Thyroid gland (tissue), 4 donors: ENCODE data around the gene C10orf90. TPM values are rescaled to one million over a fixed set of nuclear protein-coding genes. Genes with fewer than 3 reads are reported as not detected.

Experiments used
- DNase-seq, 2 donors: peaks; one replicate each; pipeline ENCODE4 v3.0.0-alpha.2; 2019
- H3K27ac ChIP-seq, 3 donors: fragments of 200-600 bp; sonication (generic); 1 replicate in 2 of 3; 2 replicates in 1 of 3; pipeline ENCODE4 v1.5.1; 2016 to 2019; ENCODE audit warnings: mild to moderate bottlenecking in 1 of 3, moderate library complexity in 1 of 3
- H3K27me3 ChIP-seq: fragments of 200-600 bp; sonication (generic); one replicate; pipeline ENCODE4 v1.5.1; 2019
- H3K36me3 ChIP-seq, 2 donors: fragments of 200-600 bp; sonication (generic); one replicate each; pipeline ENCODE4 v1.5.1; 2016 to 2019
- H3K4me1 ChIP-seq, 2 donors: fragments of 200-600 bp; sonication (generic); one replicate each; pipeline ENCODE4 v1.5.1; 2017 to 2019
- H3K4me3 ChIP-seq, 3 donors: fragments of 200-600 bp; sonication (generic); replicated peaks in 1 of 3; 1 replicate in 2 of 3; 2 replicates in 1 of 3; pipeline ENCODE4 v1.5.1; 2016; ENCODE audit warnings: mild to moderate bottlenecking in 1 of 3
- H3K9me3 ChIP-seq: fragments of 200-600 bp; sonication (generic); one replicate; pipeline ENCODE4 v1.5.1; 2017
- POLR2A ChIP-seq, 2 donors: fragments of 450-650 bp; IDR thresholded peaks; one replicate each; pipeline ENCODE4 v1.6.1; 2017; ENCODE audit warnings: antibody characterized with exemption in 2 of 2, mild to moderate bottlenecking in 2 of 2, moderate library complexity in 1 of 2
- WGBS, 2 donors: methylation state at CpG; one replicate each; pipeline ENCODE4 v1.1.5; 2017; 5-methylcytosine and 5-hydroxymethylcytosine counted together
- intact Hi-C: fragments of 100-400 bp; cut with DNase I; formaldehyde crosslinking; loops from one replicate; pipeline ENCODE4 v1.15.1; 2023
- total RNA-seq, 4 donors: library from RNA; depleted of rRNA; stranded (reverse); fragments of >200 nt; gene quantifications; one replicate each; pipeline ENCODE4 v1.2.3, GENCODE V29; 2016
- TF ChIP-seq, protein P1 (sequence below), 6 experiments: fragments of 200-600 bp in 3 of 6; fragments of 450-650 bp in 3 of 6; sonication (generic) in 3 of 6; IDR thresholded peaks; one replicate each; pipeline ENCODE4 v1.5.1; 2016 to 2019; ENCODE audit warnings: antibody characterized with exemption in 6 of 6, mild to moderate bottlenecking in 2 of 6, inconsistent platforms in 1 of 6, moderate library complexity in 1 of 6

C10orf90 gene
- total RNA-seq, 4 donors from 2014 or later = 0.45 to 5.1 (median 2.0) TPM

DNA sequence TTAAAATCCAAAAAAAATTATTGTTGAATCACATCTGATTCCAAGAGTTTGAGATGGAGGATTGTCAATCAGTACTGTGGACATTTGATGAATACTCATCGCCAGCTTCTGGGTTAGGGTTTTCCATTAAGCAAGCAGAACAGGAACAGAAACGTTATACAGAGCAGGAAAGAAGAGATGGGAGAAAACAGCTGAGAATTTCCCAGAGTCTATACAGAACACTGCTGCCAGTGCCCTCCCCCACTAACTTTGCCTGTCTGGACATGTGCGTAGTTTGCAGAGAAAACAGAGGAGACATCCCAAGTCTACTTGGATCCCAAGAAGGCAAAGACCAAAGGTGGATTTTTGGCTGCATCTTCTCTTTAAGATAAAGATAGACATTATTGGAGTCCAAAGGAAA, 19.0 kb downstream of the C10orf90 start:
- Histone ChIP-seq H3K9me3 (no peaks in the 10 kb centered on the region), H3K4me1 (peaks cover 22 to 26% of the 10 kb centered on the region in 2 donors), H3K36me3 (no peaks in the 10 kb centered on the region), H3K27me3 (no peaks in the 10 kb centered on the region), H3K27ac (no peak overlapping the region), H3K4me3 (no peak overlapping the region)
- TF ChIP-seq POLR2A (IDR thresholded peaks at IDR 0.05) = no peak
- TF ChIP-seq, protein P1, sequence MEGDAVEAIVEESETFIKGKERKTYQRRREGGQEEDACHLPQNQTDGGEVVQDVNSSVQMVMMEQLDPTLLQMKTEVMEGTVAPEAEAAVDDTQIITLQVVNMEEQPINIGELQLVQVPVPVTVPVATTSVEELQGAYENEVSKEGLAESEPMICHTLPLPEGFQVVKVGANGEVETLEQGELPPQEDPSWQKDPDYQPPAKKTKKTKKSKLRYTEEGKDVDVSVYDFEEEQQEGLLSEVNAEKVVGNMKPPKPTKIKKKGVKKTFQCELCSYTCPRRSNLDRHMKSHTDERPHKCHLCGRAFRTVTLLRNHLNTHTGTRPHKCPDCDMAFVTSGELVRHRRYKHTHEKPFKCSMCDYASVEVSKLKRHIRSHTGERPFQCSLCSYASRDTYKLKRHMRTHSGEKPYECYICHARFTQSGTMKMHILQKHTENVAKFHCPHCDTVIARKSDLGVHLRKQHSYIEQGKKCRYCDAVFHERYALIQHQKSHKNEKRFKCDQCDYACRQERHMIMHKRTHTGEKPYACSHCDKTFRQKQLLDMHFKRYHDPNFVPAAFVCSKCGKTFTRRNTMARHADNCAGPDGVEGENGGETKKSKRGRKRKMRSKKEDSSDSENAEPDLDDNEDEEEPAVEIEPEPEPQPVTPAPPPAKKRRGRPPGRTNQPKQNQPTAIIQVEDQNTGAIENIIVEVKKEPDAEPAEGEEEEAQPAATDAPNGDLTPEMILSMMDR (IDR thresholded peaks at IDR 0.05) = no peak
- DNase-seq = no peak
- 83 to 87% methylated on average over 3 of the region's 3 CpGs for WGBS, 2 donors
- intact Hi-C loops = no loop called here

DNA sequence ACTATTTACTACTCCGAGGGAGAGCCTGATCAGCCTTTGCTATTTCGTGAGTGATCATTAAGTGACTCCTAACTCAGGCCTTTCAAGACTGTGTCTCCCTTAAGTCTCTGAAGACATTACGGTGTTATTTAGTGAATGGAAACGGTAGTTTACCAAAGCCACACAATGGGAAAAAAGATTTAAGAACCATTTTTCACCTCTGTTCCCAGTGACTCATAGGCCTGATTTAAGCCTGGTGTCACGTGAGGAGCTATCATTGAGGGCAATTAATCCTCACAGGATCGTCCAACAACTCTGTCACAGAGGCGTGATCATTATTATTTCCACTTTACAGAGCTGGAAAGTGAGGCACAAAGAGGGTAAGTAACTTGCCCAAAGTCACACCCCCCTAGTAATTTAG, 20.3 kb downstream of the C10orf90 start:
- WGBS, 2 donors = 87 to 97% methylated on average over 7 of the region's 7 CpGs
- intact Hi-C loops = no loop called here
- Histone ChIP-seq H3K4me1 (peaks cover 12 to 13% of the 10 kb centered on the region in 2 donors), H3K27ac (no peak overlapping the region), H3K36me3 (no peaks in the 10 kb centered on the region), H3K4me3 (no peak overlapping the region), H3K9me3 (no peaks in the 10 kb centered on the region), H3K27me3 (no peaks in the 10 kb centered on the region)
- no peak for DNase-seq
- TF ChIP-seq, protein P1 (IDR thresholded peaks at IDR 0.05) = no peak
- no peak for TF ChIP-seq POLR2A (IDR thresholded peaks at IDR 0.05)

DNA sequence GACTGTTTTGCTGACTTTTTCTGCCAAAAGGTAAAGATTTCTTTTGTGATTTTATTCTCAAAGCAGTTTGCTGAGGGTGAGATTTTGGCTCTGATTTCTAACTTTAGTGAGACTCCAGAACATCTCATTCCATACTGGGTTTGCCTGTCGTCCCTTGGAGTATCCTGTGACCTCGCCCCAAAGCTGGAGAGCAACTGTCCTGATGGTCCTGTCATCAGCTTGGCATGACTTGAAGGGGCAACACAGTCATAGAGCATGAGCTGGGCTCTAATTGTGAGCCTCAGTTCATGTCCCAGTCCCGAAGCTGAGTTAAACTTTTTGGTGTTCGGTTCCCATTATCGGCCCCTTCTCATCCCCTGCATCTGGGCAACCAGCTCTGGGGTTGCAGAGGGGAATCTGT, 23.4 kb downstream of the C10orf90 start:
- Histone ChIP-seq H3K27me3 (no peaks in the 10 kb centered on the region), H3K36me3 (no peaks in the 10 kb centered on the region), H3K27ac (no peak overlapping the region), H3K9me3 (no peaks in the 10 kb centered on the region), H3K4me1 (no peaks in the 10 kb centered on the region), H3K4me3 (no peak overlapping the region)
- TF ChIP-seq POLR2A (IDR thresholded peaks at IDR 0.05) = no peak
- TF ChIP-seq, protein P1 (IDR thresholded peaks at IDR 0.05) = no peak
- intact Hi-C loops = no loop called here
- WGBS, 2 donors = 80 to 86% methylated on average over 3 to 5 of the region's 5 CpGs
- DNase-seq = no peak

DNA sequence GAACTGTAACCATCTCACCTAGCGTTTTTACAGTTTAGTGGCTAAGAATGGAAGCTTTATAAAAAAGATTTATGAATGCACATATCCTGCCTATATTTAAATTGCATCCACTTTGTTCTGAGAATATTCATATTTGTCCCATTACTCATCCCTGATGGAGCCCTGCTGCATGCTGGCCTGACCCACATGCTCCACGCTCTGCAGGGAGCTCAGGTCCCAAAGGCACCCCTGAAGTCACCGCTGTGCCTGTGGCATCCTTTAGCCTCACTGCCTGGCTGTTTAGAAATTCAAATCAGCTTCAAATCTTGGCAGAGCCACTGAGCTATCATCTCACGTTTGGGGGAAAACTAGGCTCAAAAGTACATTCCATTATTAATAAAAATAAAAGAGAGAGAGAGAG, 24.4 kb downstream of the C10orf90 start:
- TF ChIP-seq, protein P1 (IDR thresholded peaks at IDR 0.05) = no peak
- TF ChIP-seq POLR2A (IDR thresholded peaks at IDR 0.05) = no peak
- 71 to 72% methylated on average over 4 of the region's 4 CpGs for WGBS, 2 donors
- intact Hi-C loops = no loop called here

DNA sequence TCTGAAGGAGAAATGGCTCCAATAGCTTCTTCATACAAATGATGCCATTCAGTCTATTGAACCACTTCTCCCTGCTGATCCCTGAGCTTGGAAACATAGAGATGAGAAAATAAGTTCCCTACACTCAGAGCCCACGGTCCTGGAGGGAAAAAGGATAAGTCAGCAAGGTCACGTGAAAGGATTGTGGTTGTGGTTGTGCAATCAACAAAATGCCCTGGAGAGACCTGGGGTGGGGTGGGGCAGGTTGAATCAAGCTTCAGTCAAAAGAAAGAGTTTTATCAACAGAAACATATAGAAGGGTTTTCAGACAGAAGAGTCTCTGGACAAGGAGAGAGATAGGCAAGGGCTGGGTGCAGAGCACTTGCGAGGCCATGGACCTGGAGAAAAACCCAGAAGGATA, 30.1 kb downstream of the C10orf90 start:
- Histone ChIP-seq H3K9me3 (no peaks in the 10 kb centered on the region), H3K27ac (no peak overlapping the region), H3K36me3 (no peaks in the 10 kb centered on the region), H3K4me3 (no peak overlapping the region), H3K4me1 (no peaks in the 10 kb centered on the region), H3K27me3 (no peaks in the 10 kb centered on the region)
- TF ChIP-seq POLR2A (IDR thresholded peaks at IDR 0.05) = no peak
- TF ChIP-seq, protein P1 (IDR thresholded peaks at IDR 0.05) = no peak
- DNase-seq = no peak
- intact Hi-C loops = no loop called here
- 78 to 81% methylated on average over 3 of the region's 3 CpGs for WGBS, 2 donors

More for the DNA sequence above, 24.4 kb downstream of the C10orf90 start:
- H3K9me3 ChIP-seq = no peaks in the 10 kb centered on the region
- no peaks in the 10 kb centered on the region for H3K36me3 ChIP-seq
- DNase-seq = no peak
- H3K4me3 ChIP-seq = no peak overlapping the region
- no peak overlapping the region for H3K27ac ChIP-seq
- no peaks in the 10 kb centered on the region for H3K4me1 ChIP-seq
- H3K27me3 ChIP-seq = no peaks in the 10 kb centered on the region
